GM23338 (cell line): ENCODE data around the gene BST2. TPM values are rescaled to one million over a fixed set of nuclear protein-coding genes. Genes with fewer than 3 reads are reported as not detected.

Experiments
- ATAC-seq: fragments of 200-7000 bp; cut with Tn5 transposase; 3 replicates; pipeline ENCODE4 v1.9.1; 2020
- DNase-seq: peaks from one replicate; pipeline ENCODE4 v3.0.0-alpha.2; 2015; ENCODE audit warnings: low spot score
- H2AFZ ChIP-seq: fragments of 200-600 bp; sonication (generic); 2 replicates; pipeline ENCODE4 v1.8.0; 2016; ENCODE audit warnings: antibody characterized with exemption, mild to moderate bottlenecking, moderate library complexity
- H3F3A ChIP-seq: fragments of 200-600 bp; sonication (generic); replicated peaks from 2 replicates; pipeline ENCODE4 v1.8.0; 2017; ENCODE audit warnings: antibody characterized with exemption, mixed run types, low read depth
- H3K27ac ChIP-seq: fragments of 200-600 bp; sonication (generic); 2 replicates; pipeline ENCODE4 v1.6.1; 2016; ENCODE audit warnings: low read depth
- H3K27me3 ChIP-seq: fragments of 200-600 bp; sonication (generic); 2 replicates; pipeline ENCODE4 v1.8.0; 2016; ENCODE audit warnings: mild to moderate bottlenecking, mixed run types, moderate library complexity; ENCODE audit not compliant: insufficient read depth
- H3K36me3 ChIP-seq: fragments of 200-600 bp; sonication (generic); 2 replicates; pipeline ENCODE4 v1.8.0; 2016; ENCODE audit warnings: mild to moderate bottlenecking; ENCODE audit not compliant: insufficient read depth
- H3K4me1 ChIP-seq: fragments of 200-600 bp; sonication (generic); 2 replicates; pipeline ENCODE4 v1.8.0; 2016; ENCODE audit warnings: mild to moderate bottlenecking, moderate library complexity; ENCODE audit not compliant: insufficient read depth
- H3K4me2 ChIP-seq: fragments of 200-600 bp; sonication (generic); 2 replicates; pipeline ENCODE4 v1.7.1; 2017; ENCODE audit warnings: mixed run types
- H3K4me3 ChIP-seq: fragments of 200-600 bp; sonication (generic); 2 replicates; pipeline ENCODE4 v1.6.1; 2016; ENCODE audit warnings: mixed run types
- H3K79me2 ChIP-seq: fragments of 200-600 bp; sonication (generic); replicated peaks from 2 replicates; pipeline ENCODE4 v1.8.0; 2017; ENCODE audit warnings: mild to moderate bottlenecking; ENCODE audit not compliant: insufficient read depth
- H3K9me2 ChIP-seq: fragments of 200-600 bp; sonication (generic); 2 replicates; pipeline ENCODE4 v1.8.0; 2017; ENCODE audit not compliant: insufficient read depth
- H4K20me1 ChIP-seq: fragments of 200-600 bp; sonication (generic); replicated peaks from 2 replicates; pipeline ENCODE4 v1.8.0; 2017; ENCODE audit warnings: mild to moderate bottlenecking; ENCODE audit not compliant: insufficient read depth
- H3K27ac Mint-ChIP-seq: 2 replicates; pipeline ENCODE4 v1.8.0; 2020; ENCODE audit warnings: inconsistent platforms, mild to moderate bottlenecking, moderate library complexity, mixed read lengths
- H3K27me3 Mint-ChIP-seq: 3 replicates; pipeline ENCODE4 v1.8.0; 2022; ENCODE audit warnings: low read depth, mild to moderate bottlenecking, moderate library complexity, mixed read lengths, inconsistent platforms; ENCODE audit not compliant: insufficient read depth, poor library complexity
- H3K36me3 Mint-ChIP-seq: 3 replicates; pipeline ENCODE4 v1.8.0; 2021; ENCODE audit warnings: low read depth, mild to moderate bottlenecking, inconsistent platforms, moderate library complexity, mixed read lengths
- H3K4me1 Mint-ChIP-seq: 3 replicates; pipeline ENCODE4 v1.8.0; 2020; ENCODE audit warnings: mild to moderate bottlenecking, inconsistent platforms, mixed read lengths
- H3K4me3 Mint-ChIP-seq: 3 replicates; pipeline ENCODE4 v1.8.0; 2021; ENCODE audit warnings: moderate library complexity, mild to moderate bottlenecking, inconsistent platforms, mixed read lengths
- H3K9me3 Mint-ChIP-seq: 3 replicates; pipeline ENCODE4 v1.8.0; 2020; ENCODE audit warnings: moderate library complexity, mild to moderate bottlenecking, inconsistent platforms, mixed read lengths
- CREB1 ChIP-seq: fragments of 250-450 bp; sonication (Bioruptor Pico); IDR thresholded peaks from 2 replicates; pipeline ENCODE4 v1.5.0; 2020; ENCODE audit warnings: low read depth, mild to moderate bottlenecking, moderate library complexity
- CTCF ChIP-seq, 2 experiments: fragments of 200-600 bp in 1 of 2; sonication (generic) in 1 of 2; conservative IDR thresholded peaks; 2 replicates each; pipeline versions ENCODE4 v1.5.1 to v1.6.1; 2016 to 2017; ENCODE audit warnings: antibody characterized with exemption in 2 of 2, low read depth in 2 of 2, mild to moderate bottlenecking in 2 of 2, moderate library complexity in 1 of 2
- ETS1 ChIP-seq: IDR thresholded peaks from 2 replicates; pipeline ENCODE4 v1.6.1; 2016; ENCODE audit warnings: antibody characterized with exemption
- EZH2 ChIP-seq: fragments of 200-600 bp; sonication (generic); IDR thresholded peaks from one replicate; pipeline ENCODE4 v1.8.0; 2017; ENCODE audit warnings: antibody characterized with exemption, mild to moderate bottlenecking, low read depth; ENCODE audit not compliant: unreplicated experiment
- EZH2phosphoT487 ChIP-seq: fragments of 200-600 bp; sonication (generic); IDR thresholded peaks from one replicate; pipeline ENCODE4 v1.8.1; 2018; ENCODE audit warnings: antibody characterized with exemption; ENCODE audit not compliant: unreplicated experiment
- JUNB ChIP-seq: IDR thresholded peaks from one replicate; pipeline ENCODE4 v1.6.1; 2016; ENCODE audit warnings: antibody characterized with exemption; ENCODE audit not compliant: unreplicated experiment
- NANOG ChIP-seq: IDR thresholded peaks from 2 replicates; pipeline ENCODE4 v1.6.1; 2016; ENCODE audit warnings: antibody characterized with exemption, borderline replicate concordance
- POLR2AphosphoS5 ChIP-seq: IDR thresholded peaks from 2 replicates; pipeline ENCODE4 v1.6.1; 2016; ENCODE audit warnings: antibody characterized with exemption, low read depth
- STAT1 ChIP-seq: IDR thresholded peaks from one replicate; pipeline ENCODE4 v1.6.1; 2016; ENCODE audit warnings: antibody characterized with exemption; ENCODE audit not compliant: unreplicated experiment
- ZNF114 ChIP-seq: fragments of 250-450 bp; sonication (Bioruptor Pico); IDR thresholded peaks from 2 replicates; pipeline ENCODE4 v1.5.0; 2020; ENCODE audit warnings: mild to moderate bottlenecking, moderate library complexity
- ZNF331 ChIP-seq: fragments of 250-450 bp; sonication (Bioruptor Pico); IDR thresholded peaks from 2 replicates; pipeline ENCODE4 v1.5.0; 2020; ENCODE audit warnings: low read depth, mild to moderate bottlenecking, moderate library complexity
- ZNF462 ChIP-seq: fragments of 250-450 bp; sonication (Bioruptor Pico); IDR thresholded peaks from 2 replicates; pipeline ENCODE4 v1.5.0; 2020; ENCODE audit warnings: mild to moderate bottlenecking, moderate library complexity
- polyA plus RNA-seq: library from polyadenylated mRNA; unstranded; fragments of >200 nt; fragmentation: Nextera tagmentation; extraction: Ambion mirVana; gene quantifications from 2 replicates; pipeline ENCODE4 v1.2.1, GENCODE V29; 2016
- total RNA-seq: library from RNA; depleted of rRNA; stranded (reverse); fragments of >200 nt; shearing (Covaris generic); gene quantifications from 2 replicates; pipeline ENCODE4 v1.2.3, GENCODE V29; 2014
- TF ChIP-seq, protein P1 (sequence below): IDR thresholded peaks from one replicate; pipeline ENCODE4 v1.6.1; 2018; ENCODE audit warnings: antibody characterized with exemption; ENCODE audit not compliant: unreplicated experiment

BST2 gene
- total and polyA plus RNA-seq, 2 experiments from 2014 or later: 24.9 to 33.9 TPM

GRCh38 chr19:17357078-17357666 is 48.3 kb downstream of the BST2 start:
- no peak overlapping the region for H3K27ac Mint-ChIP-seq
- TF ChIP-seq ZNF114 (CRISPR knock-in tag) (no peak), ZNF462 (CRISPR knock-in tag) (no peak), CREB1 (CRISPR knock-in tag) (no peak), STAT1 (no peak), POLR2AphosphoS5 (no peak), JUNB (no peak), ETS1 (no peak), EZH2phosphoT487 (no peak), NANOG (no peak), EZH2 (no peak), CTCF (conservative IDR thresholded peaks at IDR 0.05; ENCODE audit: low read depth in 2 of 2) (no peak), ZNF331 (CRISPR knock-in tag) (no peak)
- TF ChIP-seq, protein P1, sequence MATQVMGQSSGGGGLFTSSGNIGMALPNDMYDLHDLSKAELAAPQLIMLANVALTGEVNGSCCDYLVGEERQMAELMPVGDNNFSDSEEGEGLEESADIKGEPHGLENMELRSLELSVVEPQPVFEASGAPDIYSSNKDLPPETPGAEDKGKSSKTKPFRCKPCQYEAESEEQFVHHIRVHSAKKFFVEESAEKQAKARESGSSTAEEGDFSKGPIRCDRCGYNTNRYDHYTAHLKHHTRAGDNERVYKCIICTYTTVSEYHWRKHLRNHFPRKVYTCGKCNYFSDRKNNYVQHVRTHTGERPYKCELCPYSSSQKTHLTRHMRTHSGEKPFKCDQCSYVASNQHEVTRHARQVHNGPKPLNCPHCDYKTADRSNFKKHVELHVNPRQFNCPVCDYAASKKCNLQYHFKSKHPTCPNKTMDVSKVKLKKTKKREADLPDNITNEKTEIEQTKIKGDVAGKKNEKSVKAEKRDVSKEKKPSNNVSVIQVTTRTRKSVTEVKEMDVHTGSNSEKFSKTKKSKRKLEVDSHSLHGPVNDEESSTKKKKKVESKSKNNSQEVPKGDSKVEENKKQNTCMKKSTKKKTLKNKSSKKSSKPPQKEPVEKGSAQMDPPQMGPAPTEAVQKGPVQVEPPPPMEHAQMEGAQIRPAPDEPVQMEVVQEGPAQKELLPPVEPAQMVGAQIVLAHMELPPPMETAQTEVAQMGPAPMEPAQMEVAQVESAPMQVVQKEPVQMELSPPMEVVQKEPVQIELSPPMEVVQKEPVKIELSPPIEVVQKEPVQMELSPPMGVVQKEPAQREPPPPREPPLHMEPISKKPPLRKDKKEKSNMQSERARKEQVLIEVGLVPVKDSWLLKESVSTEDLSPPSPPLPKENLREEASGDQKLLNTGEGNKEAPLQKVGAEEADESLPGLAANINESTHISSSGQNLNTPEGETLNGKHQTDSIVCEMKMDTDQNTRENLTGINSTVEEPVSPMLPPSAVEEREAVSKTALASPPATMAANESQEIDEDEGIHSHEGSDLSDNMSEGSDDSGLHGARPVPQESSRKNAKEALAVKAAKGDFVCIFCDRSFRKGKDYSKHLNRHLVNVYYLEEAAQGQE: no peak
- Histone ChIP-seq H3K9me2 (no peaks in the 10 kb centered on the region), H2AFZ (no peak overlapping the region), H3K4me2 (no peak overlapping the region), H3K36me3 (no peaks in the 10 kb centered on the region), H3K27ac (no peak overlapping the region), H3K4me3 (no peak overlapping the region), H3K27me3 (no peaks in the 10 kb centered on the region), H3K79me2 (no peaks in the 10 kb centered on the region), H4K20me1 (no peaks in the 10 kb centered on the region), H3F3A (no peaks in the 10 kb centered on the region), H3K4me1 (no peaks in the 10 kb centered on the region)
- DNase-seq (no peak), ATAC-seq (no peak)
- no peak overlapping the region for H3K4me3 Mint-ChIP-seq
- H3K4me1 Mint-ChIP-seq: peaks cover 8% of the 10 kb centered on the region; the same call in 2 of the 3 replicates
- H3K27me3 Mint-ChIP-seq: peaks cover 14% of the 10 kb centered on the region
- no peaks in the 10 kb centered on the region for H3K9me3 Mint-ChIP-seq
- no peaks in the 10 kb centered on the region for H3K36me3 Mint-ChIP-seq
